Thyroid gland (tissue), 4 donors: ENCODE results near the gene OBSCN.

Experiments used
- CTCF ChIP-seq, 6 experiments: fragments of 200-600 bp in 3 of 6; fragments of 450-650 bp in 3 of 6; sonication (generic) in 3 of 6; IDR thresholded peaks; one replicate each; pipeline ENCODE4 v1.5.1; 2016 to 2019; ENCODE audit warnings: antibody characterized with exemption in 6 of 6, mild to moderate bottlenecking in 2 of 6, inconsistent platforms in 1 of 6, moderate library complexity in 1 of 6
- POLR2A ChIP-seq, 2 donors: fragments of 450-650 bp; IDR thresholded peaks; one replicate each; pipeline ENCODE4 v1.6.1; 2017; ENCODE audit warnings: antibody characterized with exemption in 2 of 2, mild to moderate bottlenecking in 2 of 2, moderate library complexity in 1 of 2

GRCh38 chr1:228402641-228403025 is 194.8 kb downstream of the OBSCN start:
- TF ChIP-seq CTCF (IDR thresholded peaks at IDR 0.05) (no peak), POLR2A (IDR thresholded peaks at IDR 0.05) (no peak)
